HL-60 (cell line): ENCODE data around the gene CD164L2.

Experiments
- DNase-seq, 2 experiments: peaks; one replicate each; pipeline ENCODE4 v3.0.0-alpha.2; 2010 to 2020; ENCODE audit warnings: low read depth in 1 of 2, low spot score in 1 of 2
- H3K27ac ChIP-seq: fragments of 250-450 bp; sonication (Bioruptor Pico); replicated peaks from 2 replicates; pipeline ENCODE4 v1.5.1; 2020; ENCODE audit warnings: mild to moderate bottlenecking, moderate library complexity
- H3K27me3 ChIP-seq: fragments of 250-450 bp; sonication (Bioruptor Pico); 2 replicates; pipeline ENCODE4 v1.5.1; 2021; ENCODE audit warnings: mild to moderate bottlenecking, moderate library complexity; ENCODE audit not compliant: insufficient read depth, poor library complexity, severe bottlenecking
- H3K4me3 ChIP-seq: replicated peaks from 2 replicates; pipeline ENCODE4 v1.5.1; 2011; ENCODE audit warnings: mild to moderate bottlenecking, control low read depth, low read length; ENCODE audit not compliant: insufficient read depth
- CTCF ChIP-seq: IDR thresholded peaks from one replicate; pipeline ENCODE4 v1.5.1; 2011; ENCODE audit warnings: low read length, control low read depth, inconsistent platforms; ENCODE audit not compliant: insufficient read depth
- GABPA ChIP-seq: IDR thresholded peaks from 2 replicates; pipeline ENCODE4 v1.6.1; 2012; ENCODE audit warnings: low read depth
- POLR2AphosphoS5 ChIP-seq: IDR thresholded peaks from 2 replicates; pipeline ENCODE4 v1.6.1; 2012; ENCODE audit warnings: low read depth
- SPI1 ChIP-seq: IDR thresholded peaks from 2 replicates; pipeline ENCODE4 v1.6.1; 2012; ENCODE audit warnings: low read depth, mild to moderate bottlenecking, borderline replicate concordance
- TF ChIP-seq, protein P1 (sequence below): IDR thresholded peaks from 2 replicates; pipeline ENCODE4 v1.6.1; 2012; ENCODE audit warnings: low read depth; ENCODE audit not compliant: insufficient replicate concordance

Gene CD164L2

GRCh38 chr1:27393641-27394281 is 10.6 kb upstream of the CD164L2 start:
- Histone ChIP-seq H3K27me3 (no peaks in the 10 kb centered on the region), H3K4me3 (no peak overlapping the region), H3K27ac (no peak overlapping the region)
- DNase-seq = no peak
- TF ChIP-seq CTCF (no peak), SPI1 (no peak), POLR2AphosphoS5 (no peak)

GRCh38 chr1:27392778-27393635 is 9.9 kb upstream of the CD164L2 start:
- Histone ChIP-seq H3K27me3 (no peaks in the 10 kb centered on the region), H3K4me3 (peak overlapping the region; percentile 74), H3K27ac (no peak overlapping the region)
- TF ChIP-seq POLR2AphosphoS5 (no peak), CTCF (no peak), GABPA (no peak), SPI1 (no peak)
- TF ChIP-seq, protein P1, sequence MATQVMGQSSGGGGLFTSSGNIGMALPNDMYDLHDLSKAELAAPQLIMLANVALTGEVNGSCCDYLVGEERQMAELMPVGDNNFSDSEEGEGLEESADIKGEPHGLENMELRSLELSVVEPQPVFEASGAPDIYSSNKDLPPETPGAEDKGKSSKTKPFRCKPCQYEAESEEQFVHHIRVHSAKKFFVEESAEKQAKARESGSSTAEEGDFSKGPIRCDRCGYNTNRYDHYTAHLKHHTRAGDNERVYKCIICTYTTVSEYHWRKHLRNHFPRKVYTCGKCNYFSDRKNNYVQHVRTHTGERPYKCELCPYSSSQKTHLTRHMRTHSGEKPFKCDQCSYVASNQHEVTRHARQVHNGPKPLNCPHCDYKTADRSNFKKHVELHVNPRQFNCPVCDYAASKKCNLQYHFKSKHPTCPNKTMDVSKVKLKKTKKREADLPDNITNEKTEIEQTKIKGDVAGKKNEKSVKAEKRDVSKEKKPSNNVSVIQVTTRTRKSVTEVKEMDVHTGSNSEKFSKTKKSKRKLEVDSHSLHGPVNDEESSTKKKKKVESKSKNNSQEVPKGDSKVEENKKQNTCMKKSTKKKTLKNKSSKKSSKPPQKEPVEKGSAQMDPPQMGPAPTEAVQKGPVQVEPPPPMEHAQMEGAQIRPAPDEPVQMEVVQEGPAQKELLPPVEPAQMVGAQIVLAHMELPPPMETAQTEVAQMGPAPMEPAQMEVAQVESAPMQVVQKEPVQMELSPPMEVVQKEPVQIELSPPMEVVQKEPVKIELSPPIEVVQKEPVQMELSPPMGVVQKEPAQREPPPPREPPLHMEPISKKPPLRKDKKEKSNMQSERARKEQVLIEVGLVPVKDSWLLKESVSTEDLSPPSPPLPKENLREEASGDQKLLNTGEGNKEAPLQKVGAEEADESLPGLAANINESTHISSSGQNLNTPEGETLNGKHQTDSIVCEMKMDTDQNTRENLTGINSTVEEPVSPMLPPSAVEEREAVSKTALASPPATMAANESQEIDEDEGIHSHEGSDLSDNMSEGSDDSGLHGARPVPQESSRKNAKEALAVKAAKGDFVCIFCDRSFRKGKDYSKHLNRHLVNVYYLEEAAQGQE = no peak
- no peak for DNase-seq

DNA sequence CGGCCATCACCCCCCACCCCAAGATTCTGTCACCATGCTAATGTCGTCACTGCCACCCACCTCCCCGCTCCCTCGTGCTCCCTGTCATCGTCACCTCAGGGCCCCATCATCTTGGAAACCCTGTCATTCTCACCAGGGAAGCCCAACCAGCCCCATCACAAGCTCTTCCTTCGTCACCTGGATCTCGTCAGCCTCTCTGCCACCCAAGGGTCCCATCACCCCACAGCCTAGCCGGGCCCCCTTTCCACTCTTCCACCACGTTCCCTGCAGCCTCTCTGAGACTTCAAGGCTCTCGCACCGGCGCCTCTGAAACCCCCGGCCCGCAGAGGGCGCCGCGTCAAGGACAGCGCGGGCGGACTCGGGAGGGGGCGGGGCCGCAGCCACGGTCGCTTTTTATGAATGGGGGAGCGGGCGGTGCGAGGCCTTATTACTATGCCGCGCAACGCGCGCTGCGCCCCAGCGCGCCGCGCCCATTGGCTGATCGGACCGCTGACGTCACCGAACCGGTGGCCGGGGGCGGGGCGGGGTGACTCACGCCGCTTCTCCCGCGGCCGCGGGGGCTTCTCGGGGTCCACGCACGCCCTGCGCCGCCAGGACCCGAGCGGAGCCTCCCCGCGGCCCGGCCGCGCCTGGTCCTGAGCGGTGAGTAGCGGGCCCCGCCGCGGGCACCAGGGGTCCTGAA is 9.1 kb upstream of the CD164L2 start, which contains the start of gene GPR3:
TSS of gene GPR3 (plus strand) at position 527 of the 682 bp plus-strand sequence. CDS start 1,177 bp downstream, outside the sequence.
- no peaks in the 10 kb centered on the region for H3K27me3 ChIP-seq
- no peak within 1 kb of the TSS for H3K27ac ChIP-seq
- peak within 1 kb of the TSS; percentile 74 for H3K4me3 ChIP-seq
- peak; percentile 87 to 89 for DNase-seq
- TF ChIP-seq SPI1 (no peak), GABPA (no peak), POLR2AphosphoS5 (no peak), CTCF (no peak)
- TF ChIP-seq, protein P1 = no peak
